ENCODE measurements around the gene KCNQ1OT1.

The KCNQ1OT1 gene

GRCh38 chr11:2688381-2689231 is 11.2 kb downstream of the KCNQ1OT1 start:
- TF ChIP-seq CTCF (IDR thresholded peaks at IDR 0.05; ENCODE audit: control extremely low read depth, extremely low read depth, low read depth, missing control alignments), result no peak
- POLR2A ChIA-PET, result interaction anchor here (1.3 kb wide), 1 partner anchor 11 kb away, joined by 3 read pairs; the partner anchor contains the start of gene KCNQ1OT1
- CTCF ChIA-PET, result interaction anchor here (0.8 to 1.2 kb wide), 2 partner anchors 10 to 14 kb away, joined by 3 read pairs; no protein-coding TSS in a partner anchor
- DNase-seq (ENCODE audit: extremely low spot score), result no peak

- CTCF ChIA-PET, result no interaction called here
Measured at GRCh38 chr11:2687782-2688191, 12.0 kb downstream of the KCNQ1OT1 start.

GRCh38 chr11:2687223-2687530 is 12.6 kb downstream of the KCNQ1OT1 start:
- DNase-seq (ENCODE audit: extremely low spot score), result no peak
- ChIA-PET CTCF (interaction anchor here (1.0 kb wide), 1 partner anchor 9 kb away, joined by 4 read pairs; no protein-coding TSS in a partner anchor), POLR2A (interaction anchor here (1.5 kb wide), 1 partner anchor 13 kb away, joined by 6 read pairs; the partner anchor contains the start of gene KCNQ1OT1)
- no peak for TF ChIP-seq CTCF (IDR thresholded peaks at IDR 0.05; ENCODE audit: control extremely low read depth, extremely low read depth, low read depth, missing control alignments)

More at GRCh38 chr11:2687782-2688191, 12.0 kb downstream of the KCNQ1OT1 start:
- no peak for DNase-seq (ENCODE audit: extremely low spot score)
- no peak for TF ChIP-seq CTCF (IDR thresholded peaks at IDR 0.05; ENCODE audit: control extremely low read depth, extremely low read depth, low read depth, missing control alignments)
- POLR2A ChIA-PET, result no interaction called here

GRCh38 chr11:2686360-2687222 is 13.2 kb downstream of the KCNQ1OT1 start:
- ChIA-PET CTCF (interaction anchor here (0.8 to 1.0 kb wide), 2 partner anchors 8 kb away, joined by 3 to 4 read pairs; no protein-coding TSS in a partner anchor), POLR2A (interaction anchor here (0.8 to 1.5 kb wide), 2 partner anchors 9 to 13 kb away, joined by 3 to 6 read pairs; partner anchors contain the start of gene KCNQ1OT1)
- no peak for TF ChIP-seq CTCF (IDR thresholded peaks at IDR 0.05; ENCODE audit: control extremely low read depth, extremely low read depth, low read depth, missing control alignments)
- DNase-seq (ENCODE audit: extremely low spot score), result no peak

- ChIA-PET CTCF (interaction anchor here (0.8 kb wide), 1 partner anchor 9 kb away, joined by 3 read pairs; no protein-coding TSS in a partner anchor), POLR2A (interaction anchor here (0.8 to 1.5 kb wide), 2 partner anchors 10 to 14 kb away, joined by 3 to 6 read pairs; partner anchors contain the start of gene KCNQ1OT1)
- no peak for DNase-seq (ENCODE audit: extremely low spot score)
- TF ChIP-seq CTCF (IDR thresholded peaks at IDR 0.05; ENCODE audit: control extremely low read depth, extremely low read depth, low read depth, missing control alignments), result no peak
Measured at GRCh38 chr11:2685566-2686359, 14.0 kb downstream of the KCNQ1OT1 start.
